A549 (cell line): ENCODE results near the gene ZNF296. TPM values are rescaled to one million over a fixed set of nuclear protein-coding genes. Genes with fewer than 3 reads are reported as not detected.
A peak's percentile ranks its signal among the peaks of the same experiment; 100 is the strongest.
"Not testable (repeated sequence)": the region's sequence is repeated elsewhere in the genome, so short reads cannot be mapped to it uniquely, and the experiment has no call there.

Experiments used
- ATAC-seq, 2 experiments: fragments of 200-7000 bp in 1 of 2; fragments of >200 bp in 1 of 2; cut with Nextera tagmentation in 1 of 2; cut with Tn5 transposase in 1 of 2; 3 replicates each; pipeline versions ENCODE4 v1.8.0 to v1.9.1; 2018 to 2020; ENCODE audit warnings: mild to moderate bottlenecking in 1 of 2, moderate library complexity in 1 of 2
- CTCF ChIA-PET: fragments of 300-600 bp; sonication (Branson Sonifier 250); formaldehyde crosslinking; extraction: SDS; loops from one replicate; lab custom pipeline; 2021; ENCODE audit warnings: antibody characterized with exemption, inconsistent platforms; lab: Yijun Ruan, JAX
- POLR2A ChIA-PET: fragments of 350-600 bp; formaldehyde crosslinking; extraction: SDS; loops from one replicate; lab custom pipeline; 2021; ENCODE audit warnings: antibody characterized with exemption, inconsistent platforms; lab: Yijun Ruan, JAX
- DNase-seq, 2 experiments: peaks; one replicate each; pipeline versions ENCODE4 v3.0.0 to v3.0.0-alpha.2; 2011 to 2016; ENCODE audit warnings: low read depth in 1 of 2, low spot score in 1 of 2
- FAIRE-seq: peaks from 2 replicates; lab custom pipeline; 2011; peaks lifted over from hg19 to GRCh38; lab: Jason Lieb, UNC
- H3K27ac ChIP-seq, 2 experiments: fragments of >200 bp; sonication (Bioruptor Twin); formaldehyde crosslinking; 3 replicates each; pipeline ENCODE4 v1.5.1; 2016 to 2017
- H3K4me1 ChIP-seq: fragments of >200 bp; sonication (Bioruptor Twin); formaldehyde crosslinking; 3 replicates; pipeline ENCODE4 v1.6.1; 2016
- H3K4me2 ChIP-seq: fragments of >200 bp; sonication (Bioruptor Twin); formaldehyde crosslinking; 3 replicates; pipeline ENCODE4 v1.6.1; 2016
- H3K4me3 ChIP-seq: fragments of >200 bp; sonication (Bioruptor Twin); formaldehyde crosslinking; 3 replicates; pipeline ENCODE4 v1.5.1; 2016
- H3K9me3 ChIP-seq: fragments of >200 bp; sonication (Bioruptor Twin); formaldehyde crosslinking; 3 replicates; pipeline ENCODE4 v1.6.1; 2016
- CBX2 ChIP-seq: fragments of 200-600 bp; sonication (generic); IDR thresholded peaks from 2 replicates; pipeline ENCODE4 v1.6.1; 2016; ENCODE audit warnings: low read depth, mild to moderate bottlenecking, borderline replicate concordance
- CTCF ChIP-seq: fragments of >200 bp; sonication (Bioruptor Twin); formaldehyde crosslinking; IDR thresholded peaks from 3 replicates; pipeline ENCODE4 v1.5.1; 2016
- EHF ChIP-seq: fragments of 250-450 bp; sonication (Bioruptor Pico); IDR thresholded peaks from 2 replicates; pipeline ENCODE4 v1.5.0; 2020; ENCODE audit warnings: mild to moderate bottlenecking
- EHMT2 ChIP-seq: fragments of 200-600 bp; sonication (generic); IDR thresholded peaks from 2 replicates; pipeline ENCODE4 v1.6.1; 2016; ENCODE audit warnings: antibody characterized with exemption, low read depth, mild to moderate bottlenecking, moderate library complexity
- ELK1 ChIP-seq: fragments of 150-350 bp; IDR thresholded peaks from 2 replicates; pipeline ENCODE4 v1.6.1; 2014; ENCODE audit warnings: low read depth, mild to moderate bottlenecking, low read length
- ESRRA ChIP-seq: fragments of 150-350 bp; IDR thresholded peaks from 2 replicates; pipeline ENCODE4 v1.6.1; 2014; ENCODE audit warnings: mild to moderate bottlenecking, low read length, borderline replicate concordance
- FOSB ChIP-seq: fragments of 250-450 bp; sonication (Bioruptor Pico); IDR thresholded peaks from 2 replicates; pipeline ENCODE4 v1.5.0; 2020; ENCODE audit warnings: mild to moderate bottlenecking, moderate library complexity
- JUN ChIP-seq, 2 experiments: fragments of >200 bp; sonication (Bioruptor Twin); formaldehyde crosslinking; IDR thresholded peaks; 2 replicates in 1 of 2; 3 replicates in 1 of 2; pipeline ENCODE4 v1.6.1; 2016 to 2017
- MAFK ChIP-seq: fragments of 450-650 bp; IDR thresholded peaks from 2 replicates; pipeline ENCODE4 v1.6.1; 2014; ENCODE audit not compliant: partially characterized antibody
- MAZ ChIP-seq: fragments of 150-350 bp; IDR thresholded peaks from 2 replicates; pipeline ENCODE4 v1.6.1; 2014; ENCODE audit warnings: antibody characterized with exemption, low read depth, low read length, borderline replicate concordance
- MYC ChIP-seq: IDR thresholded peaks from 2 replicates; pipeline ENCODE4 v1.6.1; 2012; ENCODE audit warnings: mild to moderate bottlenecking, inconsistent platforms, low read length, improper control_type of control experiment, borderline replicate concordance
- NPAS2 ChIP-seq: fragments of 250-450 bp; sonication (Bioruptor Pico); IDR thresholded peaks from 2 replicates; pipeline ENCODE4 v1.8.0; 2022; ENCODE audit warnings: mild to moderate bottlenecking, moderate library complexity, borderline replicate concordance
- POLR2A ChIP-seq: IDR thresholded peaks from 2 replicates; pipeline ENCODE4 v1.6.1; 2012; ENCODE audit warnings: mild to moderate bottlenecking, low read length
- TP53 ChIP-seq: fragments of 250-450 bp; sonication (Bioruptor Pico); IDR thresholded peaks from 2 replicates; pipeline ENCODE4 v1.5.0; 2021; ENCODE audit warnings: mild to moderate bottlenecking, moderate library complexity
- ZC3H11A ChIP-seq: fragments of 450-650 bp; IDR thresholded peaks from 2 replicates; pipeline ENCODE4 v1.6.1; 2014; ENCODE audit warnings: antibody characterized with exemption, mild to moderate bottlenecking
- WGBS: methylation state at CpG from one replicate; pipeline ENCODE4 v1.1.6; 2017; ENCODE audit errors: missing lambda C conversion rate; 5-methylcytosine and 5-hydroxymethylcytosine counted together
- polyA plus RNA-seq, 4 experiments: library from polyadenylated mRNA; depleted of rRNA in 3 of 4; stranded (reverse); fragments of >200 nt; fragmentation: RNase III in 1 of 4; extraction: RNeasy Plus Mini Kit Qiagen cat#74134 plus additional on column Dnase treatment in 1 of 4; gene quantifications; 2 replicates in 3 of 4; 3 replicates in 1 of 4; pipeline ENCODE4 v1.2.3, GENCODE V29; 2011 to 2017
- TF ChIP-seq, protein P1 (sequence below): IDR thresholded peaks from 2 replicates; pipeline ENCODE4 v1.6.1; 2012

The ZNF296 gene
- polyA plus RNA-seq, 2 of the 4 experiments (the other 2 are of a cell fraction), result 0.34 to 2.7 TPM

- DNase-seq (no peak), ATAC-seq (no peak), FAIRE-seq (peak; percentile 7)
- 0 out of 3 replicates have a peak, but pooled peaks have one; percentile 16 for TF ChIP-seq CTCF
- TF ChIP-seq TP53 (CRISPR knock-in tag), result no peak
- ChIA-PET POLR2A (interaction anchor here (1.3 kb wide), 1 partner anchor 14 kb away, joined by 3 read pairs; no protein-coding TSS in a partner anchor), CTCF (interaction anchor here (0.6 to 3.7 kb wide), 9 partner anchors 13 to 423 kb away, joined by 3 to 25 read pairs (median 6); partner anchors contain the start of gene PPP1R37)
- Histone ChIP-seq H3K4me2 (no peak overlapping the region), H3K4me3 (no peak overlapping the region), H3K27ac (no peak overlapping the region), H3K4me1 (peaks cover 15% of the 10 kb centered on the region), H3K9me3 (no peaks in the 10 kb centered on the region)
- WGBS, result 98% methylated on average over 10 of the region's 11 CpGs
Measured at GRCh38 chr19:45112111-45112827, 36.0 kb upstream of the ZNF296 start.

GRCh38 chr19:45110851-45111266 is 34.6 kb upstream of the ZNF296 start:
- FAIRE-seq (no peak), ATAC-seq (no peak), DNase-seq (no peak)
- WGBS, result 79% methylated on average over 5 of the region's 5 CpGs
- CTCF ChIA-PET, result interaction anchor here (0.9 to 1.6 kb wide), 5 partner anchors 9 to 33 kb away, joined by 3 to 8 read pairs (median 5); no protein-coding TSS in a partner anchor
- Histone ChIP-seq H3K4me1 (peaks cover 15% of the 10 kb centered on the region), H3K27ac (peak overlapping the region in 1 of 2 experiments; percentile 51; a peak in 3 of 6 replicates), H3K9me3 (no peaks in the 10 kb centered on the region), H3K4me2 (no peak overlapping the region), H3K4me3 (no peak overlapping the region)
- POLR2A ChIA-PET, result no interaction called here
- no peak for TF ChIP-seq EHMT2
- no peak for TF ChIP-seq ZC3H11A
- TF ChIP-seq MAFK, result peak; percentile 13

- no peak for ATAC-seq
- POLR2A ChIA-PET, result no interaction called here
- H3K4me3 ChIP-seq, result no peak overlapping the region
- no peaks in the 10 kb centered on the region for H3K9me3 ChIP-seq
- CTCF ChIA-PET, result interaction anchor here (0.6 to 3.4 kb wide), 5 partner anchors 10 to 369 kb away, joined by 3 to 13 read pairs (median 4); no protein-coding TSS in a partner anchor
- peaks cover 8% of the 10 kb centered on the region; the same call in 2 of the 3 replicates for H3K4me1 ChIP-seq
- TF ChIP-seq ESRRA (no peak), EHF (no peak), MAZ (no peak), NPAS2 (CRISPR knock-in tag) (no peak), FOSB (CRISPR knock-in tag) (no peak), CBX2 (no peak), MYC (no peak), ELK1 (no peak), POLR2A (no peak), JUN (IDR thresholded peaks at IDR 0.05) (no peak)
- TF ChIP-seq, protein P1, sequence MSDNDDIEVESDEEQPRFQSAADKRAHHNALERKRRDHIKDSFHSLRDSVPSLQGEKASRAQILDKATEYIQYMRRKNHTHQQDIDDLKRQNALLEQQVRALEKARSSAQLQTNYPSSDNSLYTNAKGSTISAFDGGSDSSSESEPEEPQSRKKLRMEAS, result no peak
- 86% methylated on average over 12 of the region's 12 CpGs for WGBS
- H3K27ac ChIP-seq, result no peak overlapping the region
- no peak for DNase-seq
- no peak overlapping the region for H3K4me2 ChIP-seq
- FAIRE-seq, result no peak
Measured at GRCh38 chr19:45107621-45108150, 31.4 kb upstream of the ZNF296 start.

DNA sequence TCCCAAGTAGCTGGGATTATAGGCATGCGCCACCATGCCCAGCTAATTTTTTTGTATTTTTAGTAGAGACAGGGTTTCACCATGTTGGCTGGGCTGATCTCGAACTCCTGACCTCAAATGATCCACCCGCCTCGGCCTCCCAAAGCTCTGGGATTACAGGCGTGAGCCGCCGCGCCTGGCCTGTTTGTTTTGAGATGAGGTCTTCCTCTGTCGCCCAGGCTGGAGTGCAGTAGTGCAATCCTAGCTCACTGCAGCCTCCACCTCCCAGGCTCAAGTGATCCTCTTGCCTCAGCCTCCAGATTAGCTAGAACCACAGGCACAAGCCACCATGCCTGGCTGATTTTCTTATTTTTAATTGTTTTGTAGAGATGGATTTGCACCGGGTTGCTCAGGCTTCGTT is 30.1 kb upstream of the ZNF296 start:
- POLR2A ChIA-PET, ATAC-seq, H3K4me3 ChIP-seq, H3K27ac ChIP-seq, H3K9me3 ChIP-seq, FAIRE-seq, H3K4me2 ChIP-seq, H3K4me1 ChIP-seq, DNase-seq: not testable (repeated sequence)
- CTCF ChIA-PET, result interaction anchor here (0.9 to 3.4 kb wide), 3 partner anchors 14 to 142 kb away, joined by 3 to 13 read pairs (median 5); no protein-coding TSS in a partner anchor
- WGBS, result 93% methylated on average over 11 of the region's 11 CpGs
